ENCODE data around the gene NAV2. TPM values are rescaled to one million over a fixed set of nuclear protein-coding genes. Genes with fewer than 3 reads are reported as not detected.

NAV2 gene
- total and polyA plus RNA-seq, 7 donors, result 1.2 to 62.6 (median 22.1) TPM

- Histone ChIP-seq H3K4me1 (peaks cover 0 to 17% (median 6%) of the 10 kb centered on the region in 4 donors), H3K27ac (peak overlapping the region in 2 of 4 donors; percentile 2 to 5), H3K27me3 (no peaks in the 10 kb centered on the region), H3K36me3 (peaks cover 24 to 82% (median 50%) of the 10 kb centered on the region in 4 donors), H3K9me3 (no peaks in the 10 kb centered on the region), H3K4me3 (no peak overlapping the region)
- intact Hi-C loops (cut with DNase I), result no loop called here
- 92 to 93% methylated on average over 10 of the region's 10 CpGs for WGBS, 2 donors
- no peak for TF ChIP-seq POLR2AphosphoS5 (IDR thresholded peaks at IDR 0.05)
- no peak for DNase-seq
These were observed 378.2 kb downstream of the NAV2 start for GRCh38 chr11:20090654-20091374.

- H3K36me3 ChIP-seq, result peaks cover 18 to 69% (median 42%) of the 10 kb centered on the region in 4 donors
- intact Hi-C loops (cut with DNase I), result no loop called here
- WGBS, 2 donors, result 93 to 94% methylated on average over 5 of the region's 5 CpGs
- peaks cover 0 to 41% (median 24%) of the 10 kb centered on the region in 4 donors for H3K4me1 ChIP-seq
- no peak overlapping the region for H3K27ac ChIP-seq
- TF ChIP-seq POLR2A (IDR thresholded peaks at IDR 0.05), result no peak
- no peak for TF ChIP-seq POLR2AphosphoS5 (IDR thresholded peaks at IDR 0.05)
- no peak for TF ChIP-seq CTCF (IDR thresholded peaks at IDR 0.05)
- no peak for TF ChIP-seq EP300 (IDR thresholded peaks at IDR 0.05)
- no peak for DNase-seq
- no peaks in the 10 kb centered on the region for H3K27me3 ChIP-seq
- H3K9me3 ChIP-seq, result no peaks in the 10 kb centered on the region
- H3K4me3 ChIP-seq, result no peak overlapping the region
These were observed 381.1 kb downstream of the NAV2 start for GRCh38 chr11:20093775-20094174.

DNA sequence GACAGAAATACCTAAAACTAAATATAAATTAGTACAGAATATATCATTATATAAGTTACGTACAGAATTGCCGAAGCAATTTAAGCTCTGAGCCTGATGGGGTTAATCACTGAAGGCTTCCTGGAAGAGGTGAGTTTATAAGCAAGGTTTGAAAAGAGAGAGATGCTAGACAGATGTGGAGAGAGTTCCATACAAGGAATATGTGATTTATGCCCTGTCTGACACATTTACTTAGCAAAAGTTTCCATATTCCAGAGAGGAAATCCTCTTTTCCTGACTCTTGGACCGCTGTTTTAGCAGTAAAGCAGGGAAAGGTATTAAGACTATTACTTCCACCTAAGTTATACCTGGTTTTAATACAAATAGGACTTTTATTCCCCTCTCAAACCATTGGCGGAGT lies 382.6 kb downstream of the NAV2 start:
- Histone ChIP-seq H3K27me3 (no peaks in the 10 kb centered on the region), H3K4me1 (peaks cover 0 to 34% (median 18%) of the 10 kb centered on the region in 4 donors), H3K27ac (peak overlapping the region in 1 of 4 donors; percentile 69), H3K36me3 (peaks cover 27 to 80% (median 46%) of the 10 kb centered on the region in 4 donors), H3K4me3 (no peak overlapping the region), H3K9me3 (no peaks in the 10 kb centered on the region)
- TF ChIP-seq POLR2AphosphoS5 (IDR thresholded peaks at IDR 0.05) (peak in 1 of 4 donors; percentile 17), EP300 (IDR thresholded peaks at IDR 0.05) (no peak), POLR2A (IDR thresholded peaks at IDR 0.05) (no peak), CTCF (IDR thresholded peaks at IDR 0.05) (no peak)
- 96 to 97% methylated on average over 4 of the region's 4 CpGs for WGBS, 2 donors
- intact Hi-C loops (cut with DNase I), result loop anchor here (5.0 kb wide), 1 partner anchor 38 kb away; no protein-coding TSS in a partner anchor
- DNase-seq, result no peak

GRCh38 chr11:20097319-20098221 lies 384.9 kb downstream of the NAV2 start:
- intact Hi-C loops (cut with DNase I), result loop anchor here (5.0 kb wide), 1 partner anchor 40 kb away; no protein-coding TSS in a partner anchor
- H3K27ac ChIP-seq, result peak overlapping the region; percentile 37 to 70 (median 58)

More at GRCh38 chr11:20097319-20098221, 384.9 kb downstream of the NAV2 start:
- peaks cover 0 to 33% (median 18%) of the 10 kb centered on the region in 4 donors for H3K4me1 ChIP-seq
- H3K4me3 ChIP-seq, result no peak overlapping the region
- H3K36me3 ChIP-seq, result peaks cover 32 to 80% (median 46%) of the 10 kb centered on the region in 4 donors
- TF ChIP-seq POLR2AphosphoS5 (IDR thresholded peaks at IDR 0.05), result peak in 2 of 4 donors; percentile 30 to 49
- no peak for TF ChIP-seq POLR2A (IDR thresholded peaks at IDR 0.05)
- TF ChIP-seq EP300 (IDR thresholded peaks at IDR 0.05), result no peak
- no peak for TF ChIP-seq CTCF (IDR thresholded peaks at IDR 0.05)
- H3K9me3 ChIP-seq, result no peaks in the 10 kb centered on the region
- 76 to 79% methylated on average over 13 of the region's 13 CpGs for WGBS, 2 donors
- H3K27me3 ChIP-seq, result no peaks in the 10 kb centered on the region
- DNase-seq, result no peak
